K562 (cell line): ENCODE results near the gene USP48. TPM values are rescaled to one million over a fixed set of nuclear protein-coding genes. Genes with fewer than 3 reads are reported as not detected.

Experiments
- ATAC-seq: fragments of 200-7000 bp; cut with Tn5 transposase; 3 replicates; pipeline ENCODE4 v1.9.1; 2020; ENCODE audit warnings: moderate library complexity
- BruUV-seq: library from RNA; stranded (reverse); fragments of 400-500 nt; replicated peaks from 2 replicates; lab custom pipeline; 2021; lab: Mats Ljungman, UMichigan
- CTCF ChIA-PET: fragments of 300-600 bp; formaldehyde crosslinking; extraction: SDS; loops from one replicate; lab custom pipeline; 2021; ENCODE audit warnings: low intra/inter-chr PET ratio; lab: Yijun Ruan, JAX
- POLR2A ChIA-PET: fragments of 300-600, 350-650 bp; sonication (Branson Sonifier 250); formaldehyde crosslinking; extraction: SDS; loops from one replicate; lab custom pipeline; 2021; ENCODE audit warnings: antibody characterized with exemption, inconsistent platforms; lab: Yijun Ruan, JAX
- DNase-seq, 4 experiments: peaks; one replicate each; pipeline versions ENCODE4 v3.0.0 to v3.0.0-alpha.2; 2011 to 2018; ENCODE audit warnings: low spot score in 3 of 4, mixed read lengths in 3 of 4; ENCODE audit errors: extremely low read depth in 1 of 4
- FAIRE-seq: peaks from 2 replicates; lab custom pipeline; 2011; peaks lifted over from hg19 to GRCh38; lab: Jason Lieb, UNC
- H2AFZ ChIP-seq: 2 replicates; pipeline ENCODE4 v1.6.0; 2011; ENCODE audit warnings: low read depth, low read length, control low read depth, inconsistent platforms
- H3K27ac ChIP-seq: fragments of 200-600 bp; 3 replicates; pipeline ENCODE4 v1.8.0; 2011; ENCODE audit warnings: low read depth, mild to moderate bottlenecking, control low read depth, inconsistent platforms, low read length, moderate library complexity, mixed read lengths; ENCODE audit errors: extremely low read depth
- H3K27me3 ChIP-seq, 2 experiments: fragments of 300-600 bp in 1 of 2; 2 replicates in 1 of 2; 3 replicates in 1 of 2; pipeline versions ENCODE4 v1.6.0 to v1.8.0; 2011; ENCODE audit warnings: inconsistent platforms in 2 of 2, low read length in 2 of 2, mild to moderate bottlenecking in 1 of 2, mixed read lengths in 1 of 2, moderate library complexity in 1 of 2; ENCODE audit not compliant: control insufficient read depth in 2 of 2, insufficient read depth in 2 of 2
- H3K36me3 ChIP-seq: fragments of 300-600 bp; 3 replicates; pipeline ENCODE4 v1.8.0; 2011; ENCODE audit warnings: mild to moderate bottlenecking, low read length, inconsistent platforms; ENCODE audit not compliant: control insufficient read depth, insufficient read depth
- H3K4me1 ChIP-seq, 2 experiments: fragments of 200-600 bp in 1 of 2; replicated peaks in 1 of 2; 2 replicates in 1 of 2; 3 replicates in 1 of 2; pipeline versions ENCODE4 v1.5.1 to v1.8.0; 2011; ENCODE audit warnings: inconsistent platforms in 2 of 2, low read length in 2 of 2, mild to moderate bottlenecking in 1 of 2, mixed read lengths in 1 of 2, moderate library complexity in 1 of 2; ENCODE audit not compliant: control insufficient read depth in 2 of 2, insufficient read depth in 2 of 2
- H3K4me2 ChIP-seq: 2 replicates; pipeline ENCODE4 v1.6.1; 2011; ENCODE audit warnings: low read length, control low read depth, inconsistent platforms, mixed read lengths; ENCODE audit not compliant: insufficient read depth
- H3K4me3 ChIP-seq: fragments of 200-600 bp; sonication (generic), shearing (Covaris generic); 2 replicates; pipeline ENCODE4 v1.5.1; 2016; ENCODE audit warnings: control low read depth, inconsistent platforms
- H3K79me2 ChIP-seq: fragments of 200-600 bp; 3 replicates; pipeline ENCODE4 v1.8.0; 2011; ENCODE audit warnings: low read length, inconsistent platforms; ENCODE audit not compliant: control insufficient read depth, insufficient read depth
- H3K9ac ChIP-seq, 2 experiments: 2 replicates each; pipeline versions ENCODE4 v1.6.0 to v1.6.1; 2011; ENCODE audit warnings: low read depth in 2 of 2, low read length in 2 of 2, control low read depth in 1 of 2, inconsistent platforms in 1 of 2, mild to moderate bottlenecking in 1 of 2, mixed read lengths in 1 of 2; ENCODE audit not compliant: insufficient read depth in 1 of 2
- H3K9me1 ChIP-seq: one replicate; pipeline ENCODE4 v1.6.0; 2011; ENCODE audit warnings: inconsistent platforms, mild to moderate bottlenecking, low read length, moderate library complexity; ENCODE audit not compliant: control insufficient read depth, insufficient read depth
- H3K9me3 ChIP-seq: replicated peaks from 2 replicates; pipeline ENCODE4 v1.5.1; 2011; ENCODE audit warnings: low read depth, low read length, inconsistent platforms; ENCODE audit not compliant: control insufficient read depth, insufficient read depth
- H4K20me1 ChIP-seq: replicated peaks from 2 replicates; pipeline ENCODE4 v1.6.1; 2011; ENCODE audit warnings: low read length, inconsistent platforms, mixed read lengths; ENCODE audit not compliant: control insufficient read depth, insufficient read depth
- BRD9 ChIP-seq: fragments of 450-650 bp; IDR thresholded peaks from 2 replicates; pipeline ENCODE4 v1.6.1; 2018; ENCODE audit warnings: low read depth; ENCODE audit not compliant: partially characterized antibody
- CREB1 ChIP-seq, 2 experiments: sonication (generic) in 1 of 2; formaldehyde crosslinking in 1 of 2; IDR thresholded peaks; 2 replicates each; pipeline versions ENCODE4 v1.6.1 to v1.8.0; 2012 to 2022; ENCODE audit warnings: inconsistent platforms in 1 of 2, mild to moderate bottlenecking in 1 of 2, missing genetic modification reagents in 1 of 2, moderate library complexity in 1 of 2
- HMG20A ChIP-seq: fragments of 450-650 bp; formaldehyde crosslinking; conservative IDR thresholded peaks from 2 replicates; pipeline ENCODE4 v1.4.0; 2020; ENCODE audit warnings: mild to moderate bottlenecking, mixed read lengths
- JUND ChIP-seq, 2 experiments: IDR thresholded peaks; 2 replicates in 1 of 2; 3 replicates in 1 of 2; pipeline ENCODE4 v1.6.1; 2011; ENCODE audit warnings: borderline replicate concordance in 2 of 2, low read depth in 2 of 2, low read length in 2 of 2, improper control_type of control experiment in 1 of 2, missing biosample characterization in 1 of 2, missing genetic modification characterization in 1 of 2, missing genetic modification reagents in 1 of 2
- NFIC ChIP-seq: fragments of 450-650 bp; IDR thresholded peaks from 2 replicates; pipeline ENCODE4 v1.6.1; 2017; ENCODE audit warnings: mild to moderate bottlenecking, inconsistent platforms
- NRF1 ChIP-seq, 2 experiments: fragments of 450-650 bp; IDR thresholded peaks in 1 of 2; conservative IDR thresholded peaks in 1 of 2; 2 replicates each; pipeline ENCODE4 v1.6.1; 2014; ENCODE audit warnings: mild to moderate bottlenecking in 2 of 2
- PRPF4 ChIP-seq: fragments of 200-400 bp; formaldehyde crosslinking; IDR thresholded peaks from one replicate; pipeline ENCODE4 v1.6.1; 2017; ENCODE audit warnings: low read length, low read depth, mild to moderate bottlenecking; ENCODE audit not compliant: insufficient read depth, poor library complexity, severe bottlenecking
- SMAD1 ChIP-seq: fragments of 150-350 bp; IDR thresholded peaks from 2 replicates; pipeline ENCODE4 v1.6.1; 2014; ENCODE audit warnings: low read length, low read depth; ENCODE audit not compliant: partially characterized antibody
- THAP7 ChIP-seq: fragments of 250-450 bp; sonication (Bioruptor Pico); IDR thresholded peaks from 2 replicates; pipeline ENCODE4 v1.5.0; 2021
- ZNF778 ChIP-seq: fragments of 450-650 bp; formaldehyde crosslinking; IDR thresholded peaks from 2 replicates; pipeline ENCODE4 v1.4.0; 2020; ENCODE audit warnings: mild to moderate bottlenecking, moderate library complexity
- ZNF780A ChIP-seq: fragments of 250-450 bp; sonication (Bioruptor Pico); IDR thresholded peaks from 2 replicates; pipeline ENCODE4 v1.5.0; 2021; ENCODE audit warnings: mild to moderate bottlenecking
- WGBS: fragments of 100-300 bp; shearing (Covaris generic); methylation state at CpG from one replicate; pipeline ENCODE4 v1.1.6; 2016; ENCODE audit warnings: low coverage, mixed read lengths; ENCODE audit not compliant: insufficient coverage; ENCODE audit errors: missing lambda C conversion rate; 5-methylcytosine and 5-hydroxymethylcytosine counted together
- in situ Hi-C: fragments of 300-500 bp; cut with MboI; formaldehyde crosslinking; loops from 4 replicates; pipeline ENCODE4 v1.15.0; 2018; ENCODE audit warnings: inconsistent platforms, mixed read lengths
- intact Hi-C: fragments of 100-400 bp; cut with micrococcal nuclease; formaldehyde crosslinking; loops from 2 replicates; pipeline ENCODE4 v1.14.2; 2022
- polyA plus RNA-seq, 8 experiments: library from polyadenylated mRNA; depleted of rRNA in 4 of 8; stranded (reverse) in 5 of 8; unstranded in 3 of 8; fragments of >200 nt; fragmentation: Nextera tagmentation in 2 of 8; fragmentation: Illumina TruSeq in 1 of 8; extraction: Ambion mirVana in 2 of 8; extraction: Trizol in 1 of 8; gene quantifications; 2 replicates each; pipeline versions ENCODE4 v1.2.1 to v1.2.3, GENCODE V29; 2011 to 2014; ENCODE audit warnings: inconsistent platforms in 1 of 8, missing spikeins in 1 of 8
- total RNA-seq, 7 experiments: library from RNA; depleted of rRNA in 6 of 7; stranded (reverse); fragments of >200 nt in 6 of 7; fragmentation: Illumina TruSeq in 2 of 7; extraction: Trizol in 2 of 7; gene quantifications; 2 replicates each; pipeline versions ENCODE4 v1.2.1 to v1.2.3, GENCODE V29; 2011 to 2021; ENCODE audit warnings: low replicate concordance in 1 of 7

The USP48 gene
- total and polyA plus RNA-seq, 9 of the 15 experiments (the other 6 are each of a cell fraction or from before 2014, with no cell fraction given): 23.3 to 123 (median 106) TPM

GRCh38 chr1:21667348-21668231 lies 115.4 kb downstream of the USP48 start:
- Histone ChIP-seq H3K27ac (no peak overlapping the region), H3K9ac (peak overlapping the region; percentile 63 to 87; a peak in 3 of 4 replicates), H3K4me3 (no peak overlapping the region), H3K79me2 (peaks cover 12% of the 10 kb centered on the region), H3K4me1 (peaks cover 29 to 49% of the 10 kb centered on the region in 2 experiments), H3K4me2 (peak overlapping the region; percentile 93), H3K27me3 (no peaks in the 10 kb centered on the region), H3K9me3 (no peaks in the 10 kb centered on the region), H4K20me1 (peaks cover 9% of the 10 kb centered on the region; the same call in 1 of the 2 replicates), H3K9me1 (no peaks in the 10 kb centered on the region), H3K36me3 (peaks cover 8% of the 10 kb centered on the region; the same call in 1 of the 3 replicates), H2AFZ (no peak overlapping the region)
- 81% methylated on average over 9 of the region's 11 CpGs for WGBS
- CTCF ChIA-PET: no interaction called here
- no peak for DNase-seq
- intact Hi-C loops (no loop called here), in situ Hi-C loops (loop anchor here (25.0 kb wide), 1 partner anchor 155 kb away; the partner anchor contains the start of gene ALPL)
- POLR2A ChIA-PET: interaction anchor here (0.5 to 1.4 kb wide), 3 partner anchors 10 to 71 kb away, joined by 3 to 7 read pairs (median 4); no protein-coding TSS in a partner anchor
- no peak for ATAC-seq
- BruUV-seq: TSS peak; percentile 29
- TF ChIP-seq BRD9 (no peak), ZNF780A (CRISPR knock-in tag) (no peak), SMAD1 (no peak), NRF1 (conservative IDR thresholded peaks at IDR 0.05 in 1 of 2, IDR thresholded peaks at IDR 0.05 in 1 of 2) (no peak), CREB1 (IDR thresholded peaks at IDR 0.05) (no peak), CREB1 (CRISPR knock-in tag; IDR thresholded peaks at IDR 0.05) (no peak), JUND (IDR thresholded peaks at IDR 0.05; ENCODE audit: borderline replicate concordance, low read depth, low read length) (no peak), JUND (tag; IDR thresholded peaks at IDR 0.05; ENCODE audit: borderline replicate concordance, low read depth, low read length) (no peak), NFIC (no peak), HMG20A (CRISPR knock-in tag) (no peak), ZNF778 (CRISPR knock-in tag) (no peak), THAP7 (CRISPR knock-in tag) (no peak), PRPF4 (no peak)
- FAIRE-seq: no peak
